Calu3 (cell line): ENCODE results near the gene GABPB2. TPM values are rescaled to one million over a fixed set of nuclear protein-coding genes. Genes with fewer than 3 reads are reported as not detected.

ENCODE experiments used
- BruUV-seq: library from RNA; stranded (reverse); fragments of 400-500 nt; replicated peaks from 2 replicates; lab custom pipeline; 2021; lab: Mats Ljungman, UMichigan
- CTCF ChIA-PET: fragments of 300-600 bp; sonication (Branson Sonifier 250); formaldehyde crosslinking; loops from one replicate; lab custom pipeline; 2022; ENCODE audit warnings: antibody characterized with exemption; lab: Charles Lee
- DNase-seq: peaks from one replicate; pipeline ENCODE4 v3.0.0; 2022
- H3K27ac Mint-ChIP-seq: one replicate; pipeline ENCODE4 v1.8.0; 2022; ENCODE audit warnings: mixed read lengths; ENCODE audit not compliant: unreplicated experiment
- H3K27me3 Mint-ChIP-seq: one replicate; pipeline ENCODE4 v1.8.0; 2022; ENCODE audit warnings: mixed read lengths; ENCODE audit not compliant: unreplicated experiment
- H3K36me3 Mint-ChIP-seq: one replicate; pipeline ENCODE4 v1.8.0; 2022; ENCODE audit warnings: mild to moderate bottlenecking, moderate library complexity, mixed read lengths; ENCODE audit not compliant: insufficient read depth, unreplicated experiment
- H3K4me1 Mint-ChIP-seq: one replicate; pipeline ENCODE4 v1.8.0; 2022; ENCODE audit warnings: mild to moderate bottlenecking, low read depth, mixed read lengths; ENCODE audit not compliant: unreplicated experiment
- H3K4me3 Mint-ChIP-seq: one replicate; pipeline ENCODE4 v1.8.0; 2022; ENCODE audit warnings: mild to moderate bottlenecking, low read depth, moderate library complexity, mixed read lengths; ENCODE audit not compliant: unreplicated experiment
- H3K9me3 Mint-ChIP-seq: one replicate; pipeline ENCODE4 v1.8.0; 2022; ENCODE audit warnings: low read depth, mixed read lengths; ENCODE audit not compliant: unreplicated experiment
- CTCF ChIP-seq: fragments of 200-600 bp; IDR thresholded peaks from one replicate; pipeline ENCODE4 v1.8.0; 2022; ENCODE audit warnings: antibody characterized with exemption; ENCODE audit not compliant: unreplicated experiment
- intact Hi-C: fragments of 100-400 bp; cut with micrococcal nuclease; formaldehyde crosslinking; loops from one replicate; pipeline ENCODE4 v1.10.0; 2022; ENCODE audit not compliant: unreplicated experiment
- total RNA-seq: library from RNA; stranded (reverse); gene quantifications from 2 replicates; pipeline ENCODE4 v1.2.3, GENCODE V29; 2022

Gene GABPB2
- total RNA-seq, 1 experiment from 2014 or later, result 10.9 TPM

GRCh38 chr1:151134396-151134795, 63.8 kb downstream of the GABPB2 start:
- Mint-ChIP-seq H3K27ac (no peak overlapping the region), H3K36me3 (peaks cover 14% of the 10 kb centered on the region), H3K4me1 (peaks cover 16% of the 10 kb centered on the region), H3K4me3 (no peak overlapping the region), H3K9me3 (no peaks in the 10 kb centered on the region), H3K27me3 (peaks cover 87% of the 10 kb centered on the region)
- CTCF ChIA-PET, result interaction anchor here (0.6 to 1.3 kb wide), 2 partner anchors 18 to 911 kb away, joined by 3 to 5 read pairs; no protein-coding TSS in a partner anchor
- intact Hi-C loops, result no loop called here
- no peak for TF ChIP-seq CTCF
- no peak for DNase-seq
- BruUV-seq, result no TSS peak

GRCh38 chr1:151134991-151135390, 64.4 kb downstream of the GABPB2 start:
- H3K9me3 Mint-ChIP-seq, result no peaks in the 10 kb centered on the region
- CTCF ChIA-PET, result interaction anchor here (1.2 to 1.3 kb wide), 2 partner anchors 12 to 17 kb away, joined by 3 read pairs; partner anchors contain the start of gene SEMA6C
- no peak for TF ChIP-seq CTCF
- BruUV-seq, result no TSS peak
- no peak overlapping the region for H3K4me3 Mint-ChIP-seq
- intact Hi-C loops, result no loop called here
- DNase-seq, result no peak
- peaks cover 16% of the 10 kb centered on the region for H3K4me1 Mint-ChIP-seq
- peaks cover 14% of the 10 kb centered on the region for H3K36me3 Mint-ChIP-seq
- H3K27me3 Mint-ChIP-seq, result peaks cover 93% of the 10 kb centered on the region
- H3K27ac Mint-ChIP-seq, result no peak overlapping the region

- no peak for DNase-seq
- no peak overlapping the region for H3K27ac Mint-ChIP-seq
Measured at GRCh38 chr1:151135433-151136385, 65.1 kb downstream of the GABPB2 start.

GRCh38 chr1:151137789-151138188, 67.2 kb downstream of the GABPB2 start:
- CTCF ChIA-PET, result no interaction called here
- no TSS peak for BruUV-seq
- DNase-seq, result no peak
- Mint-ChIP-seq H3K27ac (no peak overlapping the region), H3K9me3 (no peaks in the 10 kb centered on the region), H3K4me1 (no peaks in the 10 kb centered on the region), H3K36me3 (no peaks in the 10 kb centered on the region), H3K27me3 (peaks cover 70% of the 10 kb centered on the region), H3K4me3 (no peak overlapping the region)
- intact Hi-C loops, result no loop called here
- no peak for TF ChIP-seq CTCF

More at GRCh38 chr1:151135433-151136385, 65.1 kb downstream of the GABPB2 start:
- intact Hi-C loops, result no loop called here
- peaks cover 89% of the 10 kb centered on the region for H3K27me3 Mint-ChIP-seq
- H3K4me3 Mint-ChIP-seq, result no peak overlapping the region
- H3K36me3 Mint-ChIP-seq, result peaks cover 14% of the 10 kb centered on the region
- no TSS peak for BruUV-seq
- TF ChIP-seq CTCF, result no peak
- peaks cover 15% of the 10 kb centered on the region for H3K4me1 Mint-ChIP-seq
- CTCF ChIA-PET, result interaction anchor here (1.2 kb wide), 1 partner anchor 11 kb away, joined by 3 read pairs; the partner anchor contains the start of gene SEMA6C
- H3K9me3 Mint-ChIP-seq, result no peaks in the 10 kb centered on the region
